ENCODE measurements around the gene VTCN1.

The VTCN1 gene

DNA sequence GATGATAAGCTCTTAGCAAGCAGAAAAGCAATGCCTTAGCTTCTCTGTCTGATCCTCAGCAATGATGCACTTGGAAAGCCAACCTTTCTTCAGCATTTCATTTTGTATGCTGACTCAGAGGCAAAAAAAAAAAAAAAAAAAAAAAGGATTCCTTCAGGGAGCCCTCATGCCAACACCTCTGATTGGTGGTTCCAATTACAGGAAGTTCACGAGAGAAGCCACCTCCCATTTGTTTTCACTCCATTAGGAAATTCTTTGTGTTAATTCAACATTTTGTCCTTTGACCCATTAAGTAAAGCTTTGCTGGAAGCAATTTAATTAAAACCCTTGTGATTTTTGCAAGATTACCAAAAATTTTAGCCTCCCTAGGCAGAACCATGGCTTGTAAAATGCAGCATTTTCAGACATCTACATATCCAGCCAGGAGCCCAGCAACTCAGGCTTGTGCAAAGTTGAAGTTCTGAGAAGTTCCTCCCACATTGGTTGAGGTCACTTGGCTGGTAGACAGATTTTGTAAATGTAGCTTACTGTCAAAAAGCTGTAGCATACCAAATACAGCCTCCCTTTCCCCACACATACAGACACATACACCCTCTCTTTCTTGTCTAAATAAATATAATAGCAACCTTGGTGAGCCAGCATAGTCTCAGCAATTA lies 27.1 kb upstream of the VTCN1 start:
- DNase-seq = no peak
- H3K79me2 ChIP-seq (ENCODE audit: low read length) = no peaks in the 10 kb centered on the region

DNA sequence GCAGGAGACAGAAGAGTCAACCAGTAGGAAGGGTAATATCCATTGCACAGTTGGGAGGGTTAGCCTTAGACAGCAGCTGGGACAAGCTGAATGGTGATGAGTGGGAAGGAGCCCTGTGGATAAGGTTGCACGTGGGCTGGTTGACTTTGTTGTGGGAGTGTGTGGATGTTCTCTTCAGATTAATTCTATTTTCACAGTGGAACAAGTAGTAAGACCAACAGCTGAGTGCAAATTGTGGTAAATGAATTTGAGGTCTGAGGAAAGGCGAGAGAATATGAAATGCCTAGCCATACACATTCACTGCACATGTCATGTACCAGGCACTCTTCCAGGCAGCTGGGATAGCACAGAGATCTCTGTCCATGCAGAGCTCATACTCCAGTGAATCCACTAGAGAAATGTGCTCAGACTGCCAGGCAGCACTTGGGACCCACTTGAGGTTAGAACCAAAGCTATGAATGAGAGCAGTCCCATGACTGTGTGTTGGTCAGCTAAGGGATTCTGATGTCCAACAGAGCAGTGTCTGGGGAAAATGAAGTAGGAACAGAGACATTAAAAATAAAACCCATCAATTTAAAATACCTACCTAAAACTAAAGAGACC lies 25.2 kb upstream of the VTCN1 start:
- Histone ChIP-seq H3K27me3 (replicated peaks; ENCODE audit: insufficient read depth, low read length) (no peaks in the 10 kb centered on the region), H3K9ac (ENCODE audit: low read length) (no peak overlapping the region), H3K9me3 (replicated peaks; ENCODE audit: insufficient read depth, low read length) (no peaks in the 10 kb centered on the region), H3K4me3 (ENCODE audit: low read length) (no peak overlapping the region), H2AFZ (ENCODE audit: low read length) (no peak overlapping the region), H4K20me1 (ENCODE audit: insufficient read depth, low read length) (no peaks in the 10 kb centered on the region), H3K27ac (ENCODE audit: low read length) (no peak overlapping the region), H3K79me2 (ENCODE audit: low read length) (no peaks in the 10 kb centered on the region), H3F3A (ENCODE audit: insufficient read depth, low read length) (no peaks in the 10 kb centered on the region), H3K4me2 (ENCODE audit: low read depth, low read length) (no peak overlapping the region), H3K36me3 (replicated peaks; ENCODE audit: insufficient read depth, low read length) (no peaks in the 10 kb centered on the region), H3K9me2 (replicated peaks; ENCODE audit: insufficient read depth, low read length) (no peaks in the 10 kb centered on the region), H3K4me1 (ENCODE audit: low read length) (no peaks in the 10 kb centered on the region)
- TF ChIP-seq CTCF (IDR thresholded peaks at IDR 0.05; ENCODE audit: low read length) (no peak), EZH2 (optimal IDR thresholded peaks at IDR 0.05; ENCODE audit: low read depth, low read length) (no peak), EZH2phosphoT487 (IDR thresholded peaks at IDR 0.05; ENCODE audit: low read length) (no peak)
- DNase-seq = no peak

More for the DNA sequence above, 27.1 kb upstream of the VTCN1 start:
- H3K4me3 ChIP-seq (ENCODE audit: low read length) = no peak overlapping the region
- no peaks in the 10 kb centered on the region for H3K27me3 ChIP-seq (replicated peaks; ENCODE audit: insufficient read depth, low read length)
- TF ChIP-seq EZH2 (optimal IDR thresholded peaks at IDR 0.05; ENCODE audit: low read depth, low read length) = no peak
- no peak for TF ChIP-seq EZH2phosphoT487 (IDR thresholded peaks at IDR 0.05; ENCODE audit: low read length)
- TF ChIP-seq CTCF (IDR thresholded peaks at IDR 0.05; ENCODE audit: low read length) = no peak
- H3K4me1 ChIP-seq (ENCODE audit: low read length) = no peaks in the 10 kb centered on the region
- no peaks in the 10 kb centered on the region for H3F3A ChIP-seq (ENCODE audit: insufficient read depth, low read length)
- no peaks in the 10 kb centered on the region for H4K20me1 ChIP-seq (ENCODE audit: insufficient read depth, low read length)
- H3K36me3 ChIP-seq (replicated peaks; ENCODE audit: insufficient read depth, low read length) = no peaks in the 10 kb centered on the region
- no peaks in the 10 kb centered on the region for H3K9me3 ChIP-seq (replicated peaks; ENCODE audit: insufficient read depth, low read length)
- H3K9ac ChIP-seq (ENCODE audit: low read length) = no peak overlapping the region
- H3K4me2 ChIP-seq (ENCODE audit: low read depth, low read length) = no peak overlapping the region
- H3K9me2 ChIP-seq (replicated peaks; ENCODE audit: insufficient read depth, low read length) = no peaks in the 10 kb centered on the region
- no peak overlapping the region for H2AFZ ChIP-seq (ENCODE audit: low read length)
- H3K27ac ChIP-seq (ENCODE audit: low read length) = no peak overlapping the region

- no peaks in the 10 kb centered on the region for H3K9me3 ChIP-seq (replicated peaks; ENCODE audit: insufficient read depth, low read length)
- H3K4me2 ChIP-seq (ENCODE audit: low read depth, low read length) = no peak overlapping the region
- no peaks in the 10 kb centered on the region for H3F3A ChIP-seq (ENCODE audit: insufficient read depth, low read length)
- no peaks in the 10 kb centered on the region for H3K4me1 ChIP-seq (ENCODE audit: low read length)
- no peak for TF ChIP-seq EZH2phosphoT487 (IDR thresholded peaks at IDR 0.05; ENCODE audit: low read length)
- TF ChIP-seq CTCF (IDR thresholded peaks at IDR 0.05; ENCODE audit: low read length) = no peak
- no peak for TF ChIP-seq EZH2 (optimal IDR thresholded peaks at IDR 0.05; ENCODE audit: low read depth, low read length)
- H3K27ac ChIP-seq (ENCODE audit: low read length) = no peak overlapping the region
- DNase-seq = no peak
- H3K79me2 ChIP-seq (ENCODE audit: low read length) = no peaks in the 10 kb centered on the region
- H3K27me3 ChIP-seq (replicated peaks; ENCODE audit: insufficient read depth, low read length) = no peaks in the 10 kb centered on the region
- no peaks in the 10 kb centered on the region for H4K20me1 ChIP-seq (ENCODE audit: insufficient read depth, low read length)
- H3K36me3 ChIP-seq (replicated peaks; ENCODE audit: insufficient read depth, low read length) = no peaks in the 10 kb centered on the region
- no peak overlapping the region for H3K4me3 ChIP-seq (ENCODE audit: low read length)
- H2AFZ ChIP-seq (ENCODE audit: low read length) = no peak overlapping the region
- no peaks in the 10 kb centered on the region for H3K9me2 ChIP-seq (replicated peaks; ENCODE audit: insufficient read depth, low read length)
- no peak overlapping the region for H3K9ac ChIP-seq (ENCODE audit: low read length)
Observed at GRCh38 chr1:117232531-117232930, 21.8 kb upstream of the VTCN1 start.
